PC-9 (cell line): ENCODE data around the gene ITGA6.

ENCODE experiments used
- CTCF ChIP-seq: fragments of 200-600 bp; sonication (generic); conservative IDR thresholded peaks from 2 replicates; pipeline ENCODE4 v1.6.1; 2017; ENCODE audit warnings: mixed run types, antibody characterized with exemption, mild to moderate bottlenecking, moderate library complexity
- EZH2 ChIP-seq: fragments of 200-600 bp; sonication (generic); IDR thresholded peaks from 2 replicates; pipeline ENCODE4 v1.8.0; 2017; ENCODE audit warnings: antibody characterized with exemption, low read depth

GRCh38 chr2:172408143-172408766, 19.1 kb upstream of the ITGA6 start:
- TF ChIP-seq EZH2 (no peak), CTCF (no peak)
